SK-N-MC (cell line): ENCODE measurements around the gene SLC12A3.

Experiments used
- EZH2 ChIP-seq: fragments of 200-600 bp; sonication (generic); IDR thresholded peaks from one replicate; pipeline ENCODE4 v1.6.1; 2017; ENCODE audit warnings: antibody characterized with exemption
- FOXP2 ChIP-seq: optimal IDR thresholded peaks from 2 replicates; pipeline ENCODE3; 2011; ENCODE audit warnings: mild to moderate bottlenecking, moderate library complexity; ENCODE audit not compliant: insufficient read depth; ENCODE audit errors: extremely low read length, control extremely low read depth
- POLR2AphosphoS5 ChIP-seq: IDR thresholded peaks from 2 replicates; pipeline ENCODE4 v1.6.1; 2012; ENCODE audit warnings: mild to moderate bottlenecking, low read depth, low read length, borderline replicate concordance

DNA sequence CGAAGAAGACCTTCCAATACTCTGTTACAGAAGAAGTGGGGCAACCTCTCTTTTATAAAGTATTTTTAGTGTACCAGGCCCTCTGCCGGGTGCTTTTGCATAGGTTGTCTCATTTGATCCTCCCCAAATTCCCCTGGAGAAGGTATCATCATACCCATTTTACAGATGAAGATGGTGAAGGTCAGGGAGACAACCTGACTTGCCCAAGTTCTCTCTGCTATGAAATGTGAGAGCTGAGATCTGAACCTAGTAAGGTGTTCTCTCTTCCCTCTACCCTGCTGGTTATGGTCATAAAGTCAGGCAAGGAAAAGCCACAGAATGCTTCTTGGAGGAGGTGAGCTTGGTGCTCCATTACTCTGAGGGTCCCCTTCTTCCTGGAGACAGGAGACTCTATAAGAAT is 38.9 kb downstream of the SLC12A3 start:
- no peak for TF ChIP-seq POLR2AphosphoS5
- no peak for TF ChIP-seq EZH2
- no peak for TF ChIP-seq FOXP2
